ENCODE data around the gene FAM118B.
"Not testable (repeated sequence)": the region's sequence is repeated elsewhere in the genome, so short reads cannot be mapped to it uniquely, and the experiment has no call there.

The FAM118B gene

DNA sequence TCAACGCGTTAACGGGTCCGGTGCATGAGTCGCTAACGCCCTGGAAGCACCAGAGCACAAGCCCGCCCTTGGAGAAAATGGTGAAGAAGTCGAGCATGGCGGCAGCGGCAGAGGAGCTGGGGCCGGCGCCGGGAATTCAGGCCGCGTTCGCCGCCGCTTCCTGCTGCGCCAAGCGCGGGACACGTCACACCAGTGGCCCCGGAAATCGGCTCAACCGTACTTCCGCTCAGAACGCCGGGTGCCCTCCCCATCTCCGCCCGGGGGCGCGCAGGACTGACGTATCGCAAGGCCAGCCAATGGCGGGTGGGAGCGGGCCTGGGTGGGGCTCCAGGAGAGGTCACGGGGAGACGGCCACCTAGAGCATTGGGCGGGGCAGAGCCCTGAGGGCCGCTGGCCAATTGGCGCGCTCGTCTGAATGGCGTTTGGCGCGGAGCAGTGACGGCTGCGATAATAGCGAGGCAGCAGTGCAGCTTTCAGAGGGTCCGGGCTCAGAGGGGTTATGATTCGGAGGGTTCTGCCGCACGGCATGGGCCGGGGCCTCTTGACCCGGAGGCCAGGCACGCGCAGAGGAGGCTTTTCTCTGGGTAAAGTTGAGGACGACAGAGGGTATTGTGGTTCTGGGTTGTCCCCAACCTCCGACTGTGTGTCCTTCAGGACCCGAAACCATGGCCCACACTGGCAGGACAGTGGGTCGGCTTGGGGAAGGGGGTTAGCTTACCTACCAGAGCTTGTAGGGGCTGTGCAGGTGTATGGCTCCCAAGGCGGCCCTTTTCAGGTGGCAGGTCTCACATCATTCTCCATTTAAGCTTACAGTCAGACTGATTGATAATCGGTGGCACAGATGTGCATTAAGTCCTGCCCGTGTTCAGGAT lies 57.4 kb downstream of the FAM118B start, which contains the start of the genes FOXRED1 and SRPRA:
Gene FOXRED1, plus strand, starts transcription at position 447 of the 872 bp plus-strand sequence. Its CDS starts 53 bp downstream, at position 500.
Gene SRPRA, minus strand, starts transcription at position 188 of the 872 bp plus-strand sequence. Its CDS starts 91 bp downstream, at position 97.
- peak; percentile 99 to 100 for DNase-seq (ENCODE audit: low read depth in 1 of 2, low spot score in 1 of 2)

- no peak for DNase-seq (ENCODE audit: low read depth in 1 of 2, low spot score in 1 of 2)
These were observed 65.7 kb downstream of the FAM118B start for GRCh38 chr11:126277322-126277721.

DNA sequence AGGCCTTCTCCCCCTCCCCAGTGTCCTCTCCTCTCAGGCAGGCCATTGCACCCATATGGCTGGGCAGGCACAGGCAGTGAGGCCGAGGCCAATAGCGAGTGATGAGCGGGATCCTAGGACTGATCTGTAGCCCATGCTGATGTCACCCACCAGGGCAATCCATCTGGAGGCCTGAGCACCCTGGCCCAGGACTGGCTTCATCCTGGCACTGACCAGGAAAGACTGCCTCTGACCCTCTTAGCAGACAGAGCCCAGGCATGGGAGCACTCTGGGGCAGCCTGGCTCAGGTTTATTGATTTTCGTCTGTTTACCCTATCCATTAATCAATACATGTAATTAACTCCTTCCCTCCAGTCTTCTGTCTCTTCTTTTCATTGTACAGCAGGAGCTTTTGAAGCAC lies 66.2 kb downstream of the FAM118B start:
- no peak for DNase-seq (ENCODE audit: low read depth in 1 of 2, low spot score in 1 of 2)

- no peak for DNase-seq (ENCODE audit: low read depth in 1 of 2, low spot score in 1 of 2)
These were observed 67.6 kb downstream of the FAM118B start for GRCh38 chr11:126279191-126279590.

GRCh38 chr11:126280595-126280994 lies 69.0 kb downstream of the FAM118B start:
- DNase-seq (ENCODE audit: low read depth in 1 of 2, low spot score in 1 of 2) = no peak

GRCh38 chr11:126281245-126281644 lies 69.7 kb downstream of the FAM118B start:
- no peak for DNase-seq (ENCODE audit: low read depth in 1 of 2, low spot score in 1 of 2)

GRCh38 chr11:126281666-126282175 lies 70.1 kb downstream of the FAM118B start:
- no peak for DNase-seq (ENCODE audit: low read depth in 1 of 2, low spot score in 1 of 2)

DNA sequence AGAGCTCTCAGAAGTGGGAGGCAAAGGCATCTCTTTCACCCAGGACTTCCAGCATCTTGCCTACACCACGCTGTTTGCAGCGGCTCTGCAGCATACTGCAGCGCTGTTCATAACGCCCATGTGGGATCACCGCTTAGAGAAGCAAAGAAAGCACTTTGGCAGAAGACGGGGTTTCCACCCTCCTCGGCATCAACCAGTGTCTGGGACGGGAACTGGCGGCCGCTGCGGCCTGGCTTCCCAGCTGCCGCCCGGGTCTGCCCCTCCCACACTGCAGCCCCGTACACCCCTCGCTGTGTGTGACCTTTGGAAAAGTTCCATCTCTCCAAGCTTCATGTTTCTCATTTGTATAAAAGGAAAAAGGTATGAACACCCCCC lies 70.8 kb downstream of the FAM118B start:
- DNase-seq (ENCODE audit: low read depth in 1 of 2, low spot score in 1 of 2) = peak in 1 of 2 donors; percentile 15

DNA sequence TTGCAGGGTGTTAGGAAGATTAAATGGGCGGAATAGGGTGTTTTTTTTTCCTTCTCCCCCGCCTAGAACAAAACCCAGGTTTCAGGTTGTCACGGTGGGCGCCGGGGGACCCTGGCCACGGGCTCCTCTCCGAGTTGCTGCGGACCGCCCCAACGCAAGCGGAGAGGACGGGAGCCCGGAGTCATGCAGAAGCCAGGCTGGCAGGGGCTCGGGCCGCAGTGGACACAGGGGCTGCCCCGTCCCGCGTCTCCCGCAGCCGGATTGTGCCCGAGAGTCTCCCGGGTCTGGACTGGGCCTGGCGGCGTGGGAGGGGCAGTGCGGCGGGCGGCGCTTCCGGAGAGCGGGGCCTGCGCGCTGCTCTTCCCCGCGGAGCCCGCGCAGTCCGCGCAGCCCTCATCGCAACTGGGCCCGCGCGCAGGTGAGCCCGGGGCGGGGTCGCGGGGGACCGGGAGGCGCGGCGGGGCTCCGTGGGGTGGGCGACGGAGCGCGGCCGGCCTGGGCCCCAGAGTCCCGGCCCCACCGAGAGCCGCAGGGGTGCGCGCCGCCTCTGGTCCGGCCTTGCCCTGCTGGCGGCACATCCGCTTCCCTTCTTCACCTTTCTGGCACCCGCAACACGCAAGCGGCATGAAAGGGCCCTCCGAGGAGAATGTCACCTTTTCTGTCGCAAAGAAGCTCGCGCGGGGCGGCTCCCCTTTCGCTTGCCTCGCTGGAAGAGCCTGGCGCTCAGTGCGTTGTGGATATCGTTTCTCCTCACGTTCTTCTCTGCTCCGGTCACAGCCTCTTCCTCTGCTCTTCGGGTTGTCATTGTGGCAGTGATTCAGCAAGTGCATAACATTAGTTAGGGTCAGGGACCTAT lies 71.4 kb downstream of the FAM118B start, which contains the start of gene TIRAP:
Gene TIRAP, plus strand, starts transcription at position 358 of the 856 bp plus-strand sequence. CDS start 7,802 bp downstream, outside the sequence.
- DNase-seq (ENCODE audit: low read depth in 1 of 2, low spot score in 1 of 2) = peak; percentile 45 to 46

GRCh38 chr11:126284829-126285228 lies 73.2 kb downstream of the FAM118B start:
- peak; percentile 72 to 74 for DNase-seq (ENCODE audit: low read depth in 1 of 2, low spot score in 1 of 2)

GRCh38 chr11:126288237-126288636 lies 76.7 kb downstream of the FAM118B start:
- no peak for DNase-seq (ENCODE audit: low read depth in 1 of 2, low spot score in 1 of 2)

DNA sequence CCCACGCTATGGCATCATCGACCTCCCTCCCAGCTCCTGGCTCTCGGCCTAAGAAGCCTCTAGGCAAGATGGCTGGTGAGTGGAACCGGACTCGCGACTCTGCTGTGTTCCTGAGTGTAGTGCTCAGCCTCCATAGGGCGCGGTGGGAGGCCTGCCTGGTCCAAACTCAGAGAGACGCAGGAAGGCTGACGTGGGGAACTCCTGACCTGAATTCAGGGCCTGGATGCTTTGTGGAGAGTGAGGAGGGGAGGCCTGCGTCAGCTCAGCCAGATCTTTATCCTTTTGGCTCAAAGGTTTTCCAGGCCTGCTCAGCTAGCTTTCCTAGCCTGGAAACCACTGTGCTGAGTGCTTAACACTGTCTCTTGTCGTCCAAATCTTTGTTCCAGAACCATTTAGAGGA lies 79.3 kb downstream of the FAM118B start:
- no peak for DNase-seq (ENCODE audit: low read depth in 1 of 2, low spot score in 1 of 2)

- no peak for DNase-seq (ENCODE audit: low read depth in 1 of 2, low spot score in 1 of 2)
These were observed 82.1 kb downstream of the FAM118B start for GRCh38 chr11:126293726-126294125.

- no peak for DNase-seq (ENCODE audit: low read depth in 1 of 2, low spot score in 1 of 2)
These were observed 85.4 kb downstream of the FAM118B start for GRCh38 chr11:126297004-126297403.

GRCh38 chr11:126303623-126304456 lies 92.3 kb downstream of the FAM118B start, which contains the start of gene DCPS:
Gene DCPS (plus strand): TSS chr11:126304060. CDS start chr11:126304081, 21 bp downstream.
- DNase-seq (ENCODE audit: low read depth in 1 of 2, low spot score in 1 of 2) = peak; percentile 67 to 82

DNA sequence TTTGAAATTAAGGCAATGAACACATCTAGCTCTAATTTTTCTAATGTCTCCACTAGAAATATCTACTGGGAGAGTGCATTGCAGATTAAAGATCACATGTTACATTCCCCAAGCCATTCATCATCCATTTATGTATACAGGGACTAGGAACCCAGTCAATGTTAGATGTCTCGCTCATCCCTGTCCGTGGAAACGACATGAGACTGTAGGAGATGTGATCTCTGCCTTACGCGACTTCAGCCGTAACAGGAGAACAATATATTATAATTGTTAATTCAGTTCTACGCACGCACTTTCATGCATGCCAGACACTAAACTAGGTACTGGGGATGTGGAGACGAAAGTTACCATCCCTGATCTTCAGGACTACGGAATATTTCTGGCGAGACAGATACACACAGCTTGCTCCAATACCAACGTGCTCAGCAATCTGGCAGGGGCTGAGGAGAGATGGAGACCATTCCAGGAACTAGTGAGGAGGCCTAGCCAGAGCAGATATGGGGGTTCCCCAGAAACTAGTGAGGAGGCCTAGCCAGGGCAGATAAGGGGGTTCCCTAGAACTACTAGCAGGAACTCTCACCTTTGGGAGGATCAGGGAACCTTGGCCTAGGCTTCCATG lies 93.0 kb downstream of the FAM118B start:
- no peak for DNase-seq (ENCODE audit: low read depth in 1 of 2, low spot score in 1 of 2)

DNA sequence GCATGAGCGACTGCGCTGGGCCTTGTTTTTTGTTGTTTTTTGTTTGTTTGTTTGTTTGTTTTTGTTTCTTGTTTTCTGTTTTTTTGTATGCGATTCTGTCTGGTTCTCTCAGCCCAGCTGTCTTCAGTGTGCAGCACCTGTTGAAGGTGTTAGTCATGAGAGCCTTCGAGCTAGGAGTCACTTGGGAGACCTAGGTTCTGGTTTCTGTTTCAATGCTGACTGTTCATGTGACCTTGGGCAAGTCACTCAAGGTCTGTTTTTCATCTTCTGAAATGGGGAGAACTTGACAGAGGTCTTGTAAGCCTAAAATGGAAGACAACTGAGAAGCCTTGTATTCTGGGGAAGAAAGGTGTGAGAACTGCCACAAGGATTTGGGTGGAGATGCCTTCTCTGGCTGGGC lies 94.1 kb downstream of the FAM118B start:
- DNase-seq (ENCODE audit: low read depth in 1 of 2, low spot score in 1 of 2) = no peak

GRCh38 chr11:126307706-126308105 lies 96.1 kb downstream of the FAM118B start:
- no peak for DNase-seq (ENCODE audit: low read depth in 1 of 2, low spot score in 1 of 2)

GRCh38 chr11:126308271-126308671 lies 96.7 kb downstream of the FAM118B start:
- no peak for DNase-seq (ENCODE audit: low read depth in 1 of 2, low spot score in 1 of 2)

DNA sequence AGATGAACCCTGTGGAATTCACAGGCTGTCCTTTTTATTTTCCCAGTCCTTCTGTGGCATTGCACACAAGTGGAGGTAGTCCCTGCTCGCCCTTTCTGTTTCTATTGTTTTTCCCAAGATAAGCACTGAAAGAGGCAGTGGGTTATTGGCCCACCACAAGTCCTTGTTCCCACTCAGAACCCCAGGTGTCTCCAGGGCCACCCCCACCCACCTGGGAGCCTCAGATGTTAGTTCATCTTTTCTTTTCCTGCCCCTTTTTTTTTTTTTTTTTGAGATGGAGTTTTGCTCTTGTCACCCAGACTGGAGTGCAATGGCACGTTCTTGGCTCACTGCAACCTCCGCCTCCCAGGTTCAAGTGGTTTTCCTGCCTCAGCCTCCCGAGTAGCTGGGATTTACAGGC lies 97.2 kb downstream of the FAM118B start:
- DNase-seq (ENCODE audit: low read depth in 1 of 2, low spot score in 1 of 2) = not testable (repeated sequence)
